ENCODE measurements around the gene KPNA3. TPM values are rescaled to one million over a fixed set of nuclear protein-coding genes. Genes with fewer than 3 reads are reported as not detected.

Gene KPNA3
- total and polyA plus RNA-seq, 2 experiments from 2014 or later = 30.5 to 55.7 TPM

DNA sequence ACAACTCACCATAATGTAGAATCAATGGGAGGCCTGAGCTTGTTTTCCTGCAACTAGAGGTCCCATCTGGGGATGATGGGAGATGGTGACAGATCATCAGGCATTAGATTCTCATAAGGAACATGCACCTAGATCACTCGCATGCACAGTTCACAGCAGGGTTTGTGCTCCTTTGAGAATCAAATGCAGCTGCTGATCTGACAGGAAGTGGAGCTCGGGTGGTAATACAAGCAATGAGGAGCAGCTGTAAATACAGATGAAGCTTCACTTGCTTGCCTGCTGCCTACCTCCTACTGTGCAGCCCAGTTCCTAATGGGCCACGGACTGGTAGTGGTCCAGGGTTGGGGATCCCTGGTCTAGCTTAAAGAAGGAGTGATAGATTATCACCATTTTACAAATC lies 33.0 kb downstream of the KPNA3 start:
- Mint-ChIP-seq H3K9me3 (peaks cover 47% of the 10 kb centered on the region), H3K27me3 (ENCODE audit: insufficient read depth, low read depth, poor library complexity) (peaks cover 6% of the 10 kb centered on the region), H3K27ac (no peak overlapping the region), H3K4me1 (no peaks in the 10 kb centered on the region; the same call in 2 of the 3 replicates), H3K4me3 (no peak overlapping the region), H3K36me3 (ENCODE audit: low read depth) (peaks cover 54% of the 10 kb centered on the region)
- no peaks in the 10 kb centered on the region for H3K27me3 ChIP-seq (ENCODE audit: insufficient read depth)
- H3K27ac ChIP-seq (ENCODE audit: low read depth) = no peak overlapping the region
- no peak for TF ChIP-seq EZH2 (IDR thresholded peaks at IDR 0.05; ENCODE audit: low read depth, unreplicated experiment)
- no peak for TF ChIP-seq EZH2phosphoT487 (IDR thresholded peaks at IDR 0.05; ENCODE audit: unreplicated experiment)
- TF ChIP-seq STAT1 (IDR thresholded peaks at IDR 0.05; ENCODE audit: unreplicated experiment) = no peak
- no peak for TF ChIP-seq CREB1 (CRISPR knock-in tag; IDR thresholded peaks at IDR 0.05; ENCODE audit: low read depth)
- TF ChIP-seq, protein P1, sequence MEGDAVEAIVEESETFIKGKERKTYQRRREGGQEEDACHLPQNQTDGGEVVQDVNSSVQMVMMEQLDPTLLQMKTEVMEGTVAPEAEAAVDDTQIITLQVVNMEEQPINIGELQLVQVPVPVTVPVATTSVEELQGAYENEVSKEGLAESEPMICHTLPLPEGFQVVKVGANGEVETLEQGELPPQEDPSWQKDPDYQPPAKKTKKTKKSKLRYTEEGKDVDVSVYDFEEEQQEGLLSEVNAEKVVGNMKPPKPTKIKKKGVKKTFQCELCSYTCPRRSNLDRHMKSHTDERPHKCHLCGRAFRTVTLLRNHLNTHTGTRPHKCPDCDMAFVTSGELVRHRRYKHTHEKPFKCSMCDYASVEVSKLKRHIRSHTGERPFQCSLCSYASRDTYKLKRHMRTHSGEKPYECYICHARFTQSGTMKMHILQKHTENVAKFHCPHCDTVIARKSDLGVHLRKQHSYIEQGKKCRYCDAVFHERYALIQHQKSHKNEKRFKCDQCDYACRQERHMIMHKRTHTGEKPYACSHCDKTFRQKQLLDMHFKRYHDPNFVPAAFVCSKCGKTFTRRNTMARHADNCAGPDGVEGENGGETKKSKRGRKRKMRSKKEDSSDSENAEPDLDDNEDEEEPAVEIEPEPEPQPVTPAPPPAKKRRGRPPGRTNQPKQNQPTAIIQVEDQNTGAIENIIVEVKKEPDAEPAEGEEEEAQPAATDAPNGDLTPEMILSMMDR (conservative IDR thresholded peaks at IDR 0.05; ENCODE audit: low read depth in 2 of 2) = no peak
- TF ChIP-seq ZNF114 (CRISPR knock-in tag; IDR thresholded peaks at IDR 0.05) = no peak
- no peak for TF ChIP-seq ZNF331 (CRISPR knock-in tag; IDR thresholded peaks at IDR 0.05; ENCODE audit: low read depth)
- no peak for TF ChIP-seq JUNB (IDR thresholded peaks at IDR 0.05; ENCODE audit: unreplicated experiment)
- no peak for TF ChIP-seq REST (IDR thresholded peaks at IDR 0.05; ENCODE audit: unreplicated experiment)
- no peak for TF ChIP-seq NANOG (IDR thresholded peaks at IDR 0.05; ENCODE audit: borderline replicate concordance)
- TF ChIP-seq, protein P2, sequence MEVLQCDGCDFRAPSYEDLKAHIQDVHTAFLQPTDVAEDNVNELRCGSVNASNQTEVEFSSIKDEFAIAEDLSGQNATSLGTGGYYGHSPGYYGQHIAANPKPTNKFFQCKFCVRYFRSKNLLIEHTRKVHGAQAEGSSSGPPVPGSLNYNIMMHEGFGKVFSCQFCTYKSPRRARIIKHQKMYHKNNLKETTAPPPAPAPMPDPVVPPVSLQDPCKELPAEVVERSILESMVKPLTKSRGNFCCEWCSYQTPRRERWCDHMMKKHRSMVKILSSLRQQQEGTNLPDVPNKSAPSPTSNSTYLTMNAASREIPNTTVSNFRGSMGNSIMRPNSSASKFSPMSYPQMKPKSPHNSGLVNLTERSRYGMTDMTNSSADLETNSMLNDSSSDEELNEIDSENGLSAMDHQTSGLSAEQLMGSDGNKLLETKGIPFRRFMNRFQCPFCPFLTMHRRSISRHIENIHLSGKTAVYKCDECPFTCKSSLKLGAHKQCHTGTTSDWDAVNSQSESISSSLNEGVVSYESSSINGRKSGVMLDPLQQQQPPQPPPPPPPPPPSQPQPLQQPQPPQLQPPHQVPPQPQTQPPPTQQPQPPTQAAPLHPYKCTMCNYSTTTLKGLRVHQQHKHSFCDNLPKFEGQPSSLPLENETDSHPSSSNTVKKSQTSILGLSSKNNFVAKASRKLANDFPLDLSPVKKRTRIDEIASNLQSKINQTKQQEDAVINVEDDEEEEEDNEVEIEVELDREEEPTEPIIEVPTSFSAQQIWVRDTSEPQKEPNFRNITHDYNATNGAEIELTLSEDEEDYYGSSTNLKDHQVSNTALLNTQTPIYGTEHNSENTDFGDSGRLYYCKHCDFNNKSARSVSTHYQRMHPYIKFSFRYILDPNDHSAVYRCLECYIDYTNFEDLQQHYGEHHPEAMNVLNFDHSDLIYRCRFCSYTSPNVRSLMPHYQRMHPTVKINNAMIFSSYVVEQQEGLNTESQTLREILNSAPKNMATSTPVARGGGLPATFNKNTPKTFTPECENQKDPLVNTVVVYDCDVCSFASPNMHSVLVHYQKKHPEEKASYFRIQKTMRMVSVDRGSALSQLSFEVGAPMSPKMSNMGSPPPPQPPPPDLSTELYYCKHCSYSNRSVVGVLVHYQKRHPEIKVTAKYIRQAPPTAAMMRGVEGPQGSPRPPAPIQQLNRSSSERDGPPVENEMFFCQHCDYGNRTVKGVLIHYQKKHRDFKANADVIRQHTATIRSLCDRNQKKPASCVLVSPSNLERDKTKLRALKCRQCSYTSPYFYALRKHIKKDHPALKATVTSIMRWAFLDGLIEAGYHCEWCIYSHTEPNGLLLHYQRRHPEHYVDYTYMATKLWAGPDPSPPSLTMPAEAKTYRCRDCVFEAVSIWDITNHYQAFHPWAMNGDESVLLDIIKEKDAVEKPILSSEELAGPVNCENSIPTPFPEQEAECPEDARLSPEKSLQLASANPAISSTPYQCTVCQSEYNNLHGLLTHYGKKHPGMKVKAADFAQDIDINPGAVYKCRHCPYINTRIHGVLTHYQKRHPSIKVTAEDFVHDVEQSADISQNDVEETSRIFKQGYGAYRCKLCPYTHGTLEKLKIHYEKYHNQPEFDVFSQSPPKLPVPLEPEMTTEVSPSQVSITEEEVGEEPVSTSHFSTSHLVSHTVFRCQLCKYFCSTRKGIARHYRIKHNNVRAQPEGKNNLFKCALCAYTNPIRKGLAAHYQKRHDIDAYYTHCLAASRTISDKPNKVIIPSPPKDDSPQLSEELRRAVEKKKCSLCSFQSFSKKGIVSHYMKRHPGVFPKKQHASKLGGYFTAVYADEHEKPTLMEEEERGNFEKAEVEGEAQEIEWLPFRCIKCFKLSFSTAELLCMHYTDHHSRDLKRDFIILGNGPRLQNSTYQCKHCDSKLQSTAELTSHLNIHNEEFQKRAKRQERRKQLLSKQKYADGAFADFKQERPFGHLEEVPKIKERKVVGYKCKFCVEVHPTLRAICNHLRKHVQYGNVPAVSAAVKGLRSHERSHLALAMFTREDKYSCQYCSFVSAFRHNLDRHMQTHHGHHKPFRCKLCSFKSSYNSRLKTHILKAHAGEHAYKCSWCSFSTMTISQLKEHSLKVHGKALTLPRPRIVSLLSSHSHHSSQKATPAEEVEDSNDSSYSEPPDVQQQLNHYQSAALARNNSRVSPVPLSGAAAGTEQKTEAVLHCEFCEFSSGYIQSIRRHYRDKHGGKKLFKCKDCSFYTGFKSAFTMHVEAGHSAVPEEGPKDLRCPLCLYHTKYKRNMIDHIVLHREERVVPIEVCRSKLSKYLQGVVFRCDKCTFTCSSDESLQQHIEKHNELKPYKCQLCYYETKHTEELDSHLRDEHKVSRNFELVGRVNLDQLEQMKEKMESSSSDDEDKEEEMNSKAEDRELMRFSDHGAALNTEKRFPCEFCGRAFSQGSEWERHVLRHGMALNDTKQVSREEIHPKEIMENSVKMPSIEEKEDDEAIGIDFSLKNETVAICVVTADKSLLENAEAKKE (CRISPR knock-in tag; IDR thresholded peaks at IDR 0.05) = no peak
- no peak overlapping the region for H2AFZ ChIP-seq
- H3K9me2 ChIP-seq (ENCODE audit: insufficient read depth) = no peaks in the 10 kb centered on the region
- no peaks in the 10 kb centered on the region for H3K4me1 ChIP-seq (ENCODE audit: insufficient read depth)
- no peak overlapping the region for H3K4me3 ChIP-seq
- H3K36me3 ChIP-seq (ENCODE audit: insufficient read depth) = peaks cover 6% of the 10 kb centered on the region
- H3K4me2 ChIP-seq = no peak overlapping the region
- no peaks in the 10 kb centered on the region for H3F3A ChIP-seq (replicated peaks; ENCODE audit: low read depth)
- ATAC-seq (no peak), DNase-seq (ENCODE audit: low spot score) (no peak)
- H4K20me1 ChIP-seq (replicated peaks; ENCODE audit: insufficient read depth) = peaks cover 34% of the 10 kb centered on the region
- peaks cover 76% of the 10 kb centered on the region for H3K79me2 ChIP-seq (replicated peaks; ENCODE audit: insufficient read depth)

Data from GM23338 (cell line).